ENCODE results near the gene PKIG. TPM values are rescaled to one million over a fixed set of nuclear protein-coding genes. Genes with fewer than 3 reads are reported as not detected.

Gene PKIG
- total RNA-seq, 1 experiment from 2014 or later, result 64.9 TPM

GRCh38 chr20:44650771-44651433 lies 68.5 kb downstream of the PKIG start:
- no TSS peak for BruUV-seq (replicated peaks)
- CTCF ChIA-PET, result interaction anchor here (0.5 kb wide), 1 partner anchor 39 kb away, joined by 3 read pairs; no protein-coding TSS in a partner anchor
- no peak for DNase-seq (ENCODE audit: low spot score)
- POLR2A ChIA-PET (ENCODE audit: low non-redundant PET), result no interaction called here
- no peaks in the 10 kb centered on the region for H3K9me3 ChIP-seq (ENCODE audit: low read depth, low read length, poor library complexity, severe bottlenecking)
- H3K27ac ChIP-seq (ENCODE audit: low read depth, low read length, poor library complexity, severe bottlenecking), result peak overlapping the region; percentile 56
- TF ChIP-seq EZH2 (IDR thresholded peaks at IDR 0.05; ENCODE audit: borderline replicate concordance, low read depth, low read length, poor library complexity, severe bottlenecking), result no peak
- TF ChIP-seq, protein P1, sequence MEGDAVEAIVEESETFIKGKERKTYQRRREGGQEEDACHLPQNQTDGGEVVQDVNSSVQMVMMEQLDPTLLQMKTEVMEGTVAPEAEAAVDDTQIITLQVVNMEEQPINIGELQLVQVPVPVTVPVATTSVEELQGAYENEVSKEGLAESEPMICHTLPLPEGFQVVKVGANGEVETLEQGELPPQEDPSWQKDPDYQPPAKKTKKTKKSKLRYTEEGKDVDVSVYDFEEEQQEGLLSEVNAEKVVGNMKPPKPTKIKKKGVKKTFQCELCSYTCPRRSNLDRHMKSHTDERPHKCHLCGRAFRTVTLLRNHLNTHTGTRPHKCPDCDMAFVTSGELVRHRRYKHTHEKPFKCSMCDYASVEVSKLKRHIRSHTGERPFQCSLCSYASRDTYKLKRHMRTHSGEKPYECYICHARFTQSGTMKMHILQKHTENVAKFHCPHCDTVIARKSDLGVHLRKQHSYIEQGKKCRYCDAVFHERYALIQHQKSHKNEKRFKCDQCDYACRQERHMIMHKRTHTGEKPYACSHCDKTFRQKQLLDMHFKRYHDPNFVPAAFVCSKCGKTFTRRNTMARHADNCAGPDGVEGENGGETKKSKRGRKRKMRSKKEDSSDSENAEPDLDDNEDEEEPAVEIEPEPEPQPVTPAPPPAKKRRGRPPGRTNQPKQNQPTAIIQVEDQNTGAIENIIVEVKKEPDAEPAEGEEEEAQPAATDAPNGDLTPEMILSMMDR (conservative IDR thresholded peaks at IDR 0.05; ENCODE audit: low read depth, low read length), result no peak
- no peaks in the 10 kb centered on the region for H3K27me3 ChIP-seq (replicated peaks; ENCODE audit: insufficient read depth, low read depth, low read length, poor library complexity)
- intact Hi-C loops (cut with micrococcal nuclease; ENCODE audit: unreplicated experiment), result no loop called here
- peaks cover 21% of the 10 kb centered on the region for H3K4me1 ChIP-seq (ENCODE audit: insufficient read depth, low read length, poor library complexity, severe bottlenecking)
- no peaks in the 10 kb centered on the region for H3K36me3 ChIP-seq (ENCODE audit: insufficient read depth, low read length, poor library complexity, severe bottlenecking)
- peak overlapping the region; percentile 65 for H3K4me3 ChIP-seq (ENCODE audit: low read depth, low read length, poor library complexity, severe bottlenecking)

GRCh38 chr20:44651434-44651683 lies 69.0 kb downstream of the PKIG start:
- H3K27me3 ChIP-seq (replicated peaks; ENCODE audit: insufficient read depth, low read depth, low read length, poor library complexity), result no peaks in the 10 kb centered on the region
- H3K4me3 ChIP-seq (ENCODE audit: low read depth, low read length, poor library complexity, severe bottlenecking), result peak overlapping the region; percentile 65
- POLR2A ChIA-PET (ENCODE audit: low non-redundant PET), result no interaction called here
- no peaks in the 10 kb centered on the region for H3K9me3 ChIP-seq (ENCODE audit: low read depth, low read length, poor library complexity, severe bottlenecking)
- TF ChIP-seq, protein P1 (conservative IDR thresholded peaks at IDR 0.05; ENCODE audit: low read depth, low read length), result no peak
- no peak for TF ChIP-seq EZH2 (IDR thresholded peaks at IDR 0.05; ENCODE audit: borderline replicate concordance, low read depth, low read length, poor library complexity, severe bottlenecking)
- H3K27ac ChIP-seq (ENCODE audit: low read depth, low read length, poor library complexity, severe bottlenecking), result peak overlapping the region; percentile 56
- BruUV-seq (replicated peaks), result no TSS peak
- intact Hi-C loops (cut with micrococcal nuclease; ENCODE audit: unreplicated experiment), result no loop called here
- CTCF ChIA-PET, result interaction anchor here (0.6 kb wide), 1 partner anchor 428 kb away, joined by 3 read pairs; no protein-coding TSS in a partner anchor
- H3K36me3 ChIP-seq (ENCODE audit: insufficient read depth, low read length, poor library complexity, severe bottlenecking), result no peaks in the 10 kb centered on the region
- no peak for DNase-seq (ENCODE audit: low spot score)
- peaks cover 17% of the 10 kb centered on the region for H3K4me1 ChIP-seq (ENCODE audit: insufficient read depth, low read length, poor library complexity, severe bottlenecking)

GRCh38 chr20:44651684-44652423 lies 69.5 kb downstream of the PKIG start, which contains the start of gene ADA:
Gene ADA (minus strand): TSS chr20:44651699. CDS start chr20:44651607, 92 bp downstream.
- Histone ChIP-seq H3K4me3 (ENCODE audit: low read depth, low read length, poor library complexity, severe bottlenecking) (peak within 1 kb of the TSS; percentile 65), H3K9me3 (ENCODE audit: low read depth, low read length, poor library complexity, severe bottlenecking) (no peaks in the 10 kb centered on the region), H3K4me1 (ENCODE audit: insufficient read depth, low read length, poor library complexity, severe bottlenecking) (peaks cover 12% of the 10 kb centered on the region), H3K27me3 (replicated peaks; ENCODE audit: insufficient read depth, low read depth, low read length, poor library complexity) (no peaks in the 10 kb centered on the region), H3K27ac (ENCODE audit: low read depth, low read length, poor library complexity, severe bottlenecking) (peak within 1 kb of the TSS; percentile 56), H3K36me3 (ENCODE audit: insufficient read depth, low read length, poor library complexity, severe bottlenecking) (no peaks in the 10 kb centered on the region)
- TF ChIP-seq, protein P1 (conservative IDR thresholded peaks at IDR 0.05; ENCODE audit: low read depth, low read length), result no peak
- no peak for TF ChIP-seq EZH2 (IDR thresholded peaks at IDR 0.05; ENCODE audit: borderline replicate concordance, low read depth, low read length, poor library complexity, severe bottlenecking)
- peak; percentile 65 for DNase-seq (ENCODE audit: low spot score)
- CTCF ChIA-PET, result interaction anchor here (0.6 kb wide), 1 partner anchor 428 kb away, joined by 3 read pairs; no protein-coding TSS in a partner anchor
- BruUV-seq (replicated peaks), result no TSS peak
- POLR2A ChIA-PET (ENCODE audit: low non-redundant PET), result no interaction called here
- intact Hi-C loops (cut with micrococcal nuclease; ENCODE audit: unreplicated experiment), result no loop called here

Data from A673 (cell line).